Hepatocyte (in vitro differentiated cells): ENCODE results near the gene FDCSP.

Experiments
- CTCF ChIP-seq: fragments of 200-600 bp; sonication (generic); IDR thresholded peaks from 2 replicates; pipeline ENCODE4 v1.5.1; 2016; ENCODE audit warnings: antibody characterized with exemption, mild to moderate bottlenecking; ENCODE audit not compliant: poor library complexity
- EZH2 ChIP-seq: fragments of 200-600 bp; sonication (generic); IDR thresholded peaks from 2 replicates; pipeline ENCODE4 v1.6.1; 2016; ENCODE audit warnings: antibody characterized with exemption, mild to moderate bottlenecking, borderline replicate concordance
- EZH2phosphoT487 ChIP-seq: fragments of 200-600 bp; sonication (generic); IDR thresholded peaks from one replicate; pipeline ENCODE4 v1.6.1; 2018; ENCODE audit warnings: antibody characterized with exemption, mild to moderate bottlenecking, low read depth, moderate library complexity; ENCODE audit not compliant: unreplicated experiment, severe bottlenecking

GRCh38 chr4:70183940-70184246 is 42.0 kb upstream of the FDCSP start:
- TF ChIP-seq CTCF (no peak), EZH2phosphoT487 (no peak), EZH2 (no peak)
